Ishikawa (cell line): Measurements from ENCODE around the gene KDM2A.

Source experiments
- CEBPB ChIP-seq: IDR thresholded peaks from 2 replicates; pipeline ENCODE4 v1.6.1; 2012
- CREB1 ChIP-seq: IDR thresholded peaks from 2 replicates; pipeline ENCODE4 v1.6.1; 2012; ENCODE audit warnings: low read depth
- EGR1 ChIP-seq: IDR thresholded peaks from 2 replicates; pipeline ENCODE4 v1.6.1; 2012
- EP300 ChIP-seq: IDR thresholded peaks from 2 replicates; pipeline ENCODE4 v1.6.1; 2012; ENCODE audit warnings: borderline replicate concordance
- FOXM1 ChIP-seq: IDR thresholded peaks from 2 replicates; pipeline ENCODE4 v1.6.1; 2012; ENCODE audit warnings: low read depth, borderline replicate concordance
- MAX ChIP-seq: IDR thresholded peaks from 2 replicates; pipeline ENCODE4 v1.6.1; 2012
- NFIC ChIP-seq: IDR thresholded peaks from 2 replicates; pipeline ENCODE4 v1.6.1; 2012
- RAD21 ChIP-seq: IDR thresholded peaks from 2 replicates; pipeline ENCODE4 v1.6.1; 2012; ENCODE audit warnings: low read depth
- REST ChIP-seq: IDR thresholded peaks from 2 replicates; pipeline ENCODE4 v1.6.1; 2012; ENCODE audit warnings: low read depth, mild to moderate bottlenecking
- TAF1 ChIP-seq: IDR thresholded peaks from 2 replicates; pipeline ENCODE4 v1.6.1; 2012; ENCODE audit warnings: low read depth, mild to moderate bottlenecking
- TCF12 ChIP-seq: IDR thresholded peaks from 2 replicates; pipeline ENCODE4 v1.6.1; 2012; ENCODE audit warnings: low read depth
- TEAD4 ChIP-seq: IDR thresholded peaks from 2 replicates; pipeline ENCODE4 v1.6.1; 2012
- USF1 ChIP-seq: IDR thresholded peaks from 2 replicates; pipeline ENCODE4 v1.6.1; 2012
- YY1 ChIP-seq: IDR thresholded peaks from 2 replicates; pipeline ENCODE4 v1.6.1; 2012; ENCODE audit warnings: low read depth
- ZBTB7A ChIP-seq: IDR thresholded peaks from 2 replicates; pipeline ENCODE4 v1.6.1; 2012; ENCODE audit warnings: low read depth

The KDM2A gene

GRCh38 chr11:67266449-67267187 lies 147.6 kb downstream of the KDM2A start, which contains the start of gene GRK2:
Gene GRK2 (plus strand): TSS chr11:67266473. CDS start chr11:67266700, 227 bp downstream.
- TF ChIP-seq TAF1 (peak; percentile 49; the same call in 1 of the 2 replicates), ZBTB7A (no peak), YY1 (peak; percentile 86)

- TF ChIP-seq TCF12 = no peak
- TF ChIP-seq YY1 = no peak
- no peak for TF ChIP-seq CEBPB
- TF ChIP-seq REST = no peak
- TF ChIP-seq RAD21 = no peak
- no peak for TF ChIP-seq MAX
- TF ChIP-seq EGR1 = no peak
- no peak for TF ChIP-seq USF1
- TF ChIP-seq TAF1 = no peak
- TF ChIP-seq NFIC = no peak
- no peak for TF ChIP-seq FOXM1
- no peak for TF ChIP-seq TEAD4
- no peak for TF ChIP-seq ZBTB7A
- no peak for TF ChIP-seq CREB1
- no peak for TF ChIP-seq EP300
Measured at GRCh38 chr11:67267188-67268080, 148.4 kb downstream of the KDM2A start.

- TF ChIP-seq CEBPB (no peak), CREB1 (no peak), TCF12 (no peak), USF1 (no peak), MAX (no peak)
Measured at GRCh38 chr11:67268081-67268961, 149.3 kb downstream of the KDM2A start.

GRCh38 chr11:67268962-67269268 lies 149.9 kb downstream of the KDM2A start:
- no peak for TF ChIP-seq EP300
- TF ChIP-seq YY1 = no peak
- TF ChIP-seq TEAD4 = no peak
- no peak for TF ChIP-seq TCF12
- TF ChIP-seq ZBTB7A = no peak
- no peak for TF ChIP-seq MAX
- no peak for TF ChIP-seq RAD21
- no peak for TF ChIP-seq EGR1
- no peak for TF ChIP-seq CEBPB
- TF ChIP-seq NFIC = no peak
- no peak for TF ChIP-seq CREB1
- no peak for TF ChIP-seq TAF1

- TF ChIP-seq TCF12 (no peak), RAD21 (no peak), CREB1 (no peak), MAX (no peak), YY1 (no peak), TAF1 (no peak), CEBPB (no peak), USF1 (no peak), TEAD4 (no peak), REST (no peak)
Measured at GRCh38 chr11:67269401-67270255, 150.6 kb downstream of the KDM2A start.
